DOHH2 (cell line): Measurements from ENCODE around the gene PRDM2.

Experiments
- H3F3A ChIP-seq: fragments of 200-600 bp; sonication (generic), shearing (Covaris generic); 2 replicates; pipeline ENCODE4 v1.6.0; 2016; ENCODE audit warnings: antibody characterized with exemption, mild to moderate bottlenecking; ENCODE audit not compliant: control insufficient read depth, insufficient read depth
- H3K27ac ChIP-seq: fragments of 200-600 bp; sonication (generic); 2 replicates; pipeline ENCODE4 v1.5.1; 2014; ENCODE audit warnings: low read depth, mild to moderate bottlenecking, low read length, moderate library complexity
- H3K27me3 ChIP-seq: fragments of 200-600 bp; sonication (generic); 2 replicates; pipeline ENCODE4 v1.6.1; 2014; ENCODE audit warnings: mild to moderate bottlenecking, low read length, mixed read lengths; ENCODE audit not compliant: control insufficient read depth
- H3K36me3 ChIP-seq: fragments of 200-600 bp; sonication (generic); 2 replicates; pipeline ENCODE4 v1.6.1; 2014; ENCODE audit warnings: mild to moderate bottlenecking, low read length, moderate library complexity, mixed read lengths; ENCODE audit not compliant: control insufficient read depth
- H3K4me1 ChIP-seq: fragments of 200-600 bp; sonication (generic); 2 replicates; pipeline ENCODE4 v1.6.1; 2014; ENCODE audit warnings: mild to moderate bottlenecking, low read length, mixed read lengths; ENCODE audit not compliant: control insufficient read depth
- H3K4me2 ChIP-seq: fragments of 200-600 bp; sonication (generic); 2 replicates; pipeline ENCODE4 v1.6.0; 2014; ENCODE audit warnings: mild to moderate bottlenecking, low read length, moderate library complexity
- H3K4me3 ChIP-seq: fragments of 200-600 bp; sonication (generic); 2 replicates; pipeline ENCODE4 v1.5.1; 2014; ENCODE audit warnings: mild to moderate bottlenecking, low read length, mixed read lengths
- H3K79me2 ChIP-seq: fragments of 200-600 bp; sonication (generic); 2 replicates; pipeline ENCODE4 v1.6.1; 2014; ENCODE audit warnings: mild to moderate bottlenecking, low read length, mixed read lengths; ENCODE audit not compliant: control insufficient read depth
- H3K9me2 ChIP-seq: fragments of 200-600 bp; sonication (generic); replicated peaks from 2 replicates; pipeline ENCODE4 v1.6.1; 2014; ENCODE audit warnings: mild to moderate bottlenecking, low read length, mixed read lengths; ENCODE audit not compliant: control insufficient read depth
- H3K9me3 ChIP-seq: fragments of 200-600 bp; sonication (generic); 2 replicates; pipeline ENCODE4 v1.6.1; 2014; ENCODE audit warnings: antibody characterized with exemption, low read length, mixed read lengths; ENCODE audit not compliant: control insufficient read depth, insufficient read depth
- H4K20me1 ChIP-seq: fragments of 200-600 bp; sonication (generic); 2 replicates; pipeline ENCODE4 v1.6.0; 2014; ENCODE audit warnings: low read depth, mild to moderate bottlenecking, antibody characterized with exemption, low read length, moderate library complexity; ENCODE audit not compliant: control insufficient read depth, insufficient read depth
- CTCF ChIP-seq: fragments of 200-600 bp; sonication (generic); IDR thresholded peaks from one replicate; pipeline ENCODE4 v1.5.1; 2014; ENCODE audit warnings: antibody characterized with exemption, mild to moderate bottlenecking, low read depth, low read length; ENCODE audit not compliant: poor library complexity, severe bottlenecking
- EZH2phosphoT487 ChIP-seq: fragments of 200-600 bp; sonication (generic); IDR thresholded peaks from 2 replicates; pipeline ENCODE4 v1.6.1; 2017; ENCODE audit warnings: borderline replicate concordance, mild to moderate bottlenecking, antibody characterized with exemption, low read length, moderate library complexity, mixed read lengths

The PRDM2 gene

GRCh38 chr1:13666317-13666716 is 33.7 kb upstream of the PRDM2 start:
- H3K36me3 ChIP-seq: no peaks in the 10 kb centered on the region
- no peaks in the 10 kb centered on the region for H4K20me1 ChIP-seq
- peak overlapping the region; percentile 51 for H3K4me3 ChIP-seq
- no peaks in the 10 kb centered on the region for H3K9me3 ChIP-seq
- H3K4me2 ChIP-seq: peak overlapping the region; percentile 75
- H3K79me2 ChIP-seq: peaks cover 8% of the 10 kb centered on the region
- TF ChIP-seq CTCF (no peak), EZH2phosphoT487 (no peak)
- H3K27me3 ChIP-seq: no peaks in the 10 kb centered on the region
- H3F3A ChIP-seq: peaks cover 14% of the 10 kb centered on the region
- peaks cover 56% of the 10 kb centered on the region for H3K4me1 ChIP-seq
- H3K9me2 ChIP-seq: no peaks in the 10 kb centered on the region
- peak overlapping the region; percentile 99 for H3K27ac ChIP-seq

- Histone ChIP-seq H3K4me1 (peaks cover 58% of the 10 kb centered on the region), H3K36me3 (no peaks in the 10 kb centered on the region), H3K4me2 (peak overlapping the region; percentile 75), H3K27ac (peak overlapping the region; percentile 99), H3K9me2 (no peaks in the 10 kb centered on the region), H3K9me3 (no peaks in the 10 kb centered on the region), H3K27me3 (no peaks in the 10 kb centered on the region), H3F3A (peaks cover 16% of the 10 kb centered on the region), H4K20me1 (no peaks in the 10 kb centered on the region), H3K4me3 (peak overlapping the region; percentile 69), H3K79me2 (peaks cover 8% of the 10 kb centered on the region)
- TF ChIP-seq EZH2phosphoT487: no peak
- TF ChIP-seq CTCF: no peak
Observed at GRCh38 chr1:13667691-13668090, 32.3 kb upstream of the PRDM2 start.

GRCh38 chr1:13674377-13674776 is 25.6 kb upstream of the PRDM2 start:
- Histone ChIP-seq H3F3A (peaks cover 2% of the 10 kb centered on the region; the same call in 1 of the 2 replicates), H3K27ac (peak overlapping the region; percentile 2; the same call in 1 of the 2 replicates), H3K4me1 (peaks cover 30% of the 10 kb centered on the region), H3K27me3 (no peaks in the 10 kb centered on the region), H3K36me3 (no peaks in the 10 kb centered on the region), H3K79me2 (no peaks in the 10 kb centered on the region), H3K4me2 (peak overlapping the region; percentile 26), H3K9me2 (no peaks in the 10 kb centered on the region), H4K20me1 (no peaks in the 10 kb centered on the region), H3K4me3 (peak overlapping the region; percentile 2; the same call in 1 of the 2 replicates), H3K9me3 (peaks cover 19% of the 10 kb centered on the region; the same call in 1 of the 2 replicates)
- no peak for TF ChIP-seq EZH2phosphoT487
- TF ChIP-seq CTCF: no peak
